Activated CD4-positive, alpha-beta T cell treated with anti-CD3 and anti-CD28 coated beads, Interleukin-2, Interleukin-4, amounts not matched to agents 100 ng/mL and 50 ng/mL, durations not matched to agents 16 hours and 8 hours (primary cell): ENCODE measurements around the gene PGK1.
"Not testable (repeated sequence)": the region's sequence is repeated elsewhere in the genome, so short reads cannot be mapped to it uniquely, and the experiment has no call there.

Experiments used
- DNase-seq: peaks from one replicate; pipeline ENCODE4 v3.0.0-alpha.2; 2020; ENCODE audit warnings: low spot score

Gene PGK1

DNA sequence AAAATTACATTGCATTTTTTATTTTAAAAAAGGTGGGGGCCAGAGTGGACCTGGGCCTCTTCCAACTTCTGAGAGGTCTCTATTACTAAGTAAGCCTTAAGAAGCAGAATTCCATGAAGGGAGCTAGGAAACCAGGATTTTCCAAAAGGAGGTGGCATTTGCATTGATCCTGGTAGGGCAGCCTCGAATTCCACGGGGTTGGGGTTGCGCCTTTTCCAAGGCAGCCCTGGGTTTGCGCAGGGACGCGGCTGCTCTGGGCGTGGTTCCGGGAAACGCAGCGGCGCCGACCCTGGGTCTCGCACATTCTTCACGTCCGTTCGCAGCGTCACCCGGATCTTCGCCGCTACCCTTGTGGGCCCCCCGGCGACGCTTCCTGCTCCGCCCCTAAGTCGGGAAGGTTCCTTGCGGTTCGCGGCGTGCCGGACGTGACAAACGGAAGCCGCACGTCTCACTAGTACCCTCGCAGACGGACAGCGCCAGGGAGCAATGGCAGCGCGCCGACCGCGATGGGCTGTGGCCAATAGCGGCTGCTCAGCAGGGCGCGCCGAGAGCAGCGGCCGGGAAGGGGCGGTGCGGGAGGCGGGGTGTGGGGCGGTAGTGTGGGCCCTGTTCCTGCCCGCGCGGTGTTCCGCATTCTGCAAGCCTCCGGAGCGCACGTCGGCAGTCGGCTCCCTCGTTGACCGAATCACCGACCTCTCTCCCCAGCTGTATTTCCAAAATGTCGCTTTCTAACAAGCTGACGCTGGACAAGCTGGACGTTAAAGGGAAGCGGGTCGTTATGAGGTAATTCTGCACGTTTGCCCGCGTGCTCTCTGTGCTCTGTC, at the start of gene PGK1:
PGK1 (plus strand) TSS at position 626 of the 824 bp plus-strand sequence; CDS start at position 719, 93 bp downstream.
- DNase-seq, result peak; percentile 94

GRCh38 chrX:78063687-78064086, 40.4 kb upstream of the PGK1 start:
- no peak for DNase-seq

DNA sequence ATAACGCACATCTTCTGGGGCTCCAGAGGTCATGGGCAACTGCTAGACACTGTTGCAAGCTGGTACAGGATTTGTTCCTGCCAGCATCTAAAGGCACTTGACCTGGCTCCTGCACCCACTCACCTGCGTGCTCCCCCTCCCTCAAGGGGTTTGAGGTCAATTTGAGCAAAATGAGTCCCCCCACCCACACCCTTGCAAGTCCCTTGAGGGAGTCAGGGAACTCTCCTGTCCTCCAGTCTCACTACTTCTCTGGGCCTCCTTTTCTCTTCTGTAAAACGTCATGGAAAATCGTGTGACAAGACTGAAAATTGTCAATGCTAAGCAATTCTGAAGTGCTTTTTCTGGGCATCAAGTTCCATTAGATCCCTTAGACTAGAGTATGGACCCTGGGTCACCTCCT, 39.9 kb upstream of the PGK1 start:
- no peak for DNase-seq

GRCh38 chrX:78064698-78065601, 39.1 kb upstream of the PGK1 start:
- peak; percentile 75 for DNase-seq

DNA sequence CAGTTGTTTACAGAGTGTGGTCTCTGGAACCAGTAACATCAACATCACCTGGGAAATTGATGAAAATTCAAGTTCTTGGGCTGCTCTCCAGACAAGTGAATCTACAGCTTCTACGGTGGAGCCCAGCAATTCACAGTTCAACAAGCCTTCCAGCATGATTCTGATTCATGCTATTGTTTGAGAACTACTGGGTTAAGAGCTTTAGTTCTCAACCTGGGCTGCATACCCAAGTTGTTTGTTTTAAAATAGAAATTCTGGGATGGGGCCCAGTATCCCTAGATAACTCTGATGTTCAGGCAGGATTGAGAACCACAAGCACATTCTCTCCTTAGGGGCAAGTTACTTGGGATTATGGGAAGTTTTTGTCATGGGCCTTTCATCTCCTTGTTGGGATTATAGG, 37.9 kb upstream of the PGK1 start:
- no peak for DNase-seq

GRCh38 chrX:78071331-78071730, 32.7 kb upstream of the PGK1 start:
- DNase-seq, result no peak

GRCh38 chrX:78073147-78074077, 30.6 kb upstream of the PGK1 start:
- DNase-seq, result peak; percentile 8

DNA sequence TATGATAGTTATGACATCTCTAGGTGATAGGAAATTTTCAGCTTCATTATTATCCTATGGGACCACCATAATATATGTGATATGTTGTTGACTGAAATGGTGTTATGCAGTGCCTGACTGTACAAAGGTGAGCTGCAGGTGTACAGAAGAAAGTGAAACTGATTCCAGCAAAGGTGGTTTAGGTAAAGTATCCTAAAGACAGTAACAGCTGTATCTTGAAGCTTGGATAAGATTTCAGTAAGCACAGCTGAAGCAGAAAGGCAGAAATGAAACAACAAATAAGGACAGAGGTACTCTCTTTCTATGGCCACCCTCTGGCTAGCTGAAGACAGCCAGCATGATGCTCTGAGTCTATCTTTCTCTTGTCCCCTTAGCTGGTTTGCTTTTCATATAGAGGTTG, 30.0 kb upstream of the PGK1 start:
- no peak for DNase-seq

DNA sequence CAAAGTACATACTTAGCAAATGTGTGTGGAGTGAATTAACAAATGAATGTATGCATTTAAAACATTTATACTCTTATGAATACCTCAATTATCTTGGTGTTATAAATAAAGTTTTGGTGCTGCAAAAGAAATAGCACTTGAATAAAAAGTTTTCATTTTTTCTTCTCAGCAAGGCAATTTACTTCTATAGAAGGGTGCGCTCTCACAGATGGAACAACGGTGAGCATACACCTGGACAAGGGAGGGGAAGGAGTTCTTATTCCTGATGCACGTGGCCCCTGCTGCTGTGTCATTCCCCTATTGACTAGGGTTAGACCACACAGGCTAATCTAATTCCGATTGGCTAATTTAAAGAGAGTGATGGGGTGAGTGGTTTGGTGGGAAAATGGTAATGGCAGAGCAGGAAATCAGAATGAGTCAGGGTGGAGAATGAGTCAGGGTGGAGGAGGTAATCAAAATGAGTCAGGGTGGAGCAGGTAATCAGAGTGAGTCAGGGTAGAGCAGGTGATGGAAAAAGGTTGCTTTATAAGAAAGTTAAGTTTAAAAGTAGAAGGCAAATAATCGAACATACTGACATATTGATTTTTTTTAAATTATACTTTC, 28.2 kb upstream of the PGK1 start:
- DNase-seq, result peak; percentile 64

DNA sequence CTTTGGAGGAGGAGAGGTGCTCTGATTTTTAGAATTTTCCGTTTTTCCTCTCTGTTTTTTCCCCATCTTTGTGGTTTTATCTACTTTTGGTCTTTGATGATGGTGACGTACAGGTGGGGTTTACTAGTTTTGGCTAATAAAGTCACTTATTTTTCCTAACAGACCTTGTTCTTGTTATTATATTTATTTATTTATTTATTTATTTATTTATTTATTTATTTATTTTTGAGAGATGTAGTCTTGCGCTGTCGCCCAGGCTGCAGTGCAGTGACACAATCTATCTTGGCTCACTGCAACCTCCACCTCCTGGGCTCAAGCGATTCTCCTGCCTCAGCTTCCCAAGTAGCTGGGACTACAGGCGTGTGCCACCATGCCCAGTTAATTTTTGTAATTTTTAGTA, 22.6 kb upstream of the PGK1 start:
- not testable (repeated sequence) for DNase-seq

- DNase-seq, result no peak
Measured at GRCh38 chrX:78092296-78092695, 11.8 kb upstream of the PGK1 start.

GRCh38 chrX:78098108-78098507, 5.9 kb upstream of the PGK1 start:
- DNase-seq, result no peak

- no peak for DNase-seq
Measured at GRCh38 chrX:78102091-78102490, 2.0 kb upstream of the PGK1 start.

- DNase-seq, result no peak
Measured at GRCh38 chrX:78103001-78103622, 936 bp upstream of the PGK1 start.

GRCh38 chrX:78104447-78105176, 564 bp downstream of the PGK1 start:
- peak; percentile 52 for DNase-seq

DNA sequence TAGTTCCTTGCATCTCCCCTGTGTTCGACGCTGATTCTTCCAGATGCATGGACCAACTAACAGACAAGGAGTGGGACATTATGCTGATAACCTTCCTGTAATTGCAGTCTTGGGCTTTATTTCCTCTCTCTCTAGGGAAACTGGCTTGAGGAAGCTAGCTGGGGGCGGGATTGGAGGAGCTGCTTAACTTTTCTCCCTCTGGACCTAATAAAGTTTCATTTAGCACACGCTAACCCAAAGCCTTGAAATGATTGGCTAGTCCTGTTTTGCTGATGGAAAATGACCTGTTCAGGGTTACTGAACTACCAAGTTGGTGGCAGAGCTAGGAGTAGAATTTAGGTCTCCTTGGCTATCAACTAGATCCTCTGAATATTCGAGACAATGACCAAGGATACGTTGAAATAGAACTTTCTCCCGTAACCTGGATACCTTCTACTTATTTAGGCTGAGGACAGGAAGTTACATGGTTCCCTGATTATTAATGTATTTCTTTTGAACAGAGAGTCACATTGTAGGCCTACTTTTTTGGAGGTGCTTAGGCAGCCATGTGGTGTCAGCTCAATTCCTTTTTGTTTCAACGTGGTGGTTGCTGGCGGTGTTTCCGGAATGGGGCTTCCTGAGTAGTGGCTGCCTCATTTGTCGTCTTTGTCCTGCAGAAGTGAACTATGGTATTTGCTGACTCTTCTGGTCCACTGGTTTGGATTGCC, 2.0 kb downstream of the PGK1 start:
- DNase-seq, result no peak

DNA sequence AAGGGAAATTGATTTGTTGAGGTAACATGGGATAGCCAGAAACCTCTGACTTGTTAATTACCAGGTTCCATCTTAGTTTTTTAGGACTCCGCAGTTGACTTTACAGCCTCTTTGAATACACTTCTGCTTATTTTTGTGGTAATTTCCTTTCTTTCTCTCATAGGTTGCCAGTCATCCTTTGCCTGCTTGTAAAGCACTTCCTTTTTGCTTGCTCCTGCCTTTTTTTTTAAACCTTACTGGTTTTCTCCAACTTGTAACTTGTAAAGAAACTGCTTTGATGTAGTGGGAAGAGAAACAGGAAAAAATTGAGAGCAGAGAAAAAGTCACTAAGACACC, 2.6 kb downstream of the PGK1 start:
- no peak for DNase-seq

GRCh38 chrX:78109458-78109857, 5.4 kb downstream of the PGK1 start:
- no peak for DNase-seq

GRCh38 chrX:78111140-78111931, 7.3 kb downstream of the PGK1 start:
- DNase-seq, result no peak
